NCI-H2107 treated with DMSO at 0.1 percent for 48 hours (cell line): Measurements from ENCODE around the gene PAX5.

Experiments used
- DNase-seq: peaks from one replicate; lab custom pipeline; 2025; ENCODE audit not compliant: unreplicated experiment; lab: John Stamatoyannopoulos, UW

PAX5 gene

DNA sequence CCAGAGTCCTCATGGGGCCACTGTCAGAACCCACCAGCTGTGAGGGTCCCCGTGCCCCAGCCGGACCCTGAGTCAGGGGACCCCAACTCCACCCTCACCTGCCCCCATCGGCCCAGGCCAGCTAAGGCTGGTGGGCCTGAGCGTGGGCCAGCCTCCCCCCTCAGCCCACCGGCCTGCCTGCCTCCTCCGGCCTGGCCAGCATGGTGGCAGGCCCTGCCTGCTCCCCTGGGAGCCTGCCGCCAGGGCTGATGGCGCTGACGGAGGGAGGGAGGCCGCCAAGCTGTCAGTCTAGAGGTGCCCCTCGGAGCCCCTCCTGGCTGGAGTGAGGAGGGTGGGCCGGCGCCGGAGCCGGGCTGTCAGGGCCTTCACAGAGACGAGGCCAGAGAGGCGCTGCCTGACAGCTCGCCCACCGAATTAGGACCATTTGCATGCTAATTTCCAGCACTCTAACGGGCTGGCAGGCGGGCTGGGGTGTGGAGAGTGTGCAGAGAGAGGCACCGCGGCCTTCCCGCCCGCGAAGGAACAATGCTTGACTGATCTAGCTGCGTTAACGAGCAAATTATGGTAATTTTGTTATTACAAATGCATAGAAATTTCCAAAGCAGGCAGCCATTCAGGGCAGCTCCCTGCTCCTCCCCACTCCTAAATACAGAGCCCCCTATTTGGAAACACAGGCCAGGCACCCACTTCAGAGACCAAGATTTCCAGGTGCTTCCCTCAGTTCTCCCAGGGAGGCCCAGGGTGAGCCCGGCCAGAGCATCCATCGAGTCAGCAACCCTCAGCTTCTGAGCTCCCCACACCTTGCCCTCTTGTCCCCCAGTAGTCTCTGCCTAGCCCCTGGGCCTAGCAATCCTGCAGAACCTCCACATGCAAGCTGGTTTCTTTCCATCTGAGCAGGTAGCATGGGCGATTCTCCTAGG, 169.3 kb downstream of the PAX5 start:
- DNase-seq, result no peak

- DNase-seq, result no peak
These were observed 171.6 kb downstream of the PAX5 start for GRCh38 chr9:36862206-36863145.

DNA sequence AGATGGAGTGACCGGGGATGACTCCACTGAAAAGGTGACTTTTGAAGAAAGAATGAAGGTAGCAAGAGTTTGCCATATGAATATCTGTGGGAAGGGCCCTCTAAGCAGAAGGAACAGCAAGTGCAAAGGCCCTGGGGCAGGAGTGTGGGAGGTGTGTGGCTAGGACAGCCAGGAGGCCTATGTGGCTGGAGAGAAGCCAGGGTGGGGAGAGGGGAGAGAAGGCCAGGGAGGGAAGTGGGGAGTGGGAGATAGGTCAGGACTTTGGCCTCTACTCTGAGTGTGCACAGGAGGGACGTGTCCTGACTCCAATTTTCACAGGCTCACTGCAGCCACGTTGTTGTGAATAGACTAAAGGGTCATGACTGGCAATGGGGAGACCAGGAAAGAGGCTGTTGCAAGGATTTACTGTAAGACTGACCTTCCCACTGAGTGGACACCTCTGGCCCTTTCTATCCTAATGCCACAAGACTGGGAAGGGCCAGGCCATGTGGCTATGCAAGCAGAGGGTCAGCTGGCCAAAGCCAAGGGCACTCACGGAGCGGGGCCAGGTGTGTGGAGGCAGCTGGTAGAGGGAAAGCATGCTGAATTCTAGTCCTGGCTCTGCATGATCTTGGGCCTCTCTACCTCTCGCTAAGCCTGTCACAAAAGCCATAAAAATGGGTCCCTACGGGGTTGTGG, 172.4 kb downstream of the PAX5 start:
- DNase-seq, result no peak

DNA sequence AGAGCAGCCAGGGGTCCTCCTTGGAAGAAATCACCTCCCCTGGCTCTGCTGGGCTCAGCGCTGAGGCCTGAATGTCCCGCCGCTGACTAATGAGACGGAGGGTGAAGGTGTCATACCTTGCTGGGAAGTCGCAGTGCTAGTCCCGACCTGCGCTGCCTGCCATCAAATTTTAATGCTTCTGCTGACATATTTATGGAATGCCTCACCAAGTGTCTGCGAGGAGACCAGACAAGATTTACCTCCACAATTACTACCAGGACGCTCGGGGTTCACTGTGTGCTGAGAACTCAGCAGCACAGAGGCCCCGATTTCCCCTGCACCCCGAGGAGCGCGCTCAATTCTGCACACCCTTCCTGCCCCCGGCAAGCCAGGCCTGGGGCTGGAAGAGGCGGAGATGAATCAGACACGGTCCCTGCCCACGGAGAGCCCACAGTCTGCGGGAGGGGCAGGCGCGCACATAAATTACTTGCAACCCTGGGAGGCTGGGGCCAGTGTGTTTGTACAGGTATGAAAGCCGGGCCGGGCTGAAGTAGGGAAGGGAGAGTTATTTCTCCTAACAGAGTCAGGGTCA, 175.2 kb downstream of the PAX5 start:
- DNase-seq, result no peak

- DNase-seq, result no peak
These were observed 178.4 kb downstream of the PAX5 start for GRCh38 chr9:36855448-36856315.

- no peak for DNase-seq
These were observed 179.3 kb downstream of the PAX5 start for GRCh38 chr9:36854751-36855150.

GRCh38 chr9:36854034-36854433, 180.0 kb downstream of the PAX5 start:
- no peak for DNase-seq

DNA sequence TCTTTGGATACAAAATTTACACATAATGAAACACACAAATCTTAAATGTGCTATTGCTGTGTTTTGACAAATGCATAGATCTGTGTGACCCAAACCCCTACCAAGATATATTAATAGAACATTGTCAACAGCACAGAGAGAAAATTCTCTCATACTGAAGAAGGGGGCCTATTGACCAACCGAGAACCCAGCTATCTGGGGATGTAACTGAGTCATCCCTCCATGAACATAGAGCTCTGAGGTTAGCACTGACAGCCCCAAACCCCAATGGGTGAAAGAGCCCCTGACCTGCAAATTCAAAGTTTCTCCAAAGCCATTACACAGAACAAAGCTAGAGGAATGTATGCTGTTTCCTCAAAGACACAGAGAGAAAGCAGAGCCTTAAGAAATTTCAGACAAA, 180.8 kb downstream of the PAX5 start:
- no peak for DNase-seq

- no peak for DNase-seq
These were observed 184.1 kb downstream of the PAX5 start for GRCh38 chr9:36849943-36850342.

DNA sequence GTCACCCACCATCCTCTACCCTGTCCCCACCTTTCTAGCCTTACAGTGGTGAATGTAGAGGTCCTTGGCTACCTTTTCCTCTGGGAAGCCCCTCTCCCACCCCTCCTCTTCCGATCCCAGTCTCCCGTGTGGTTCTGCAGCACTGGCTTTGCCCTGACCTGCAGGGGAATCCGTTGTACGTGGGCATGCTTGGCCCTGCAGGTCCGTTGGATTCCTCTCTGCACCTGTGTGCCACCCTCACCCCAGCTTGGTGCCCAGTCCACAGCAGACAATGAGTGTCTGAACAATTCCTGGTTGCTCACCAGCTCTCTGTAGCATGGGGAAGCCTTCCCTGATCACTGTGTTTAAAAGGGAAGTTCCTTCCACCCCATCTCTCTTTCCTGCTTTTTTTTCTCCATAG, 185.1 kb downstream of the PAX5 start:
- no peak for DNase-seq

- peak; percentile 80 for DNase-seq
These were observed 186.0 kb downstream of the PAX5 start for GRCh38 chr9:36847781-36848673.

DNA sequence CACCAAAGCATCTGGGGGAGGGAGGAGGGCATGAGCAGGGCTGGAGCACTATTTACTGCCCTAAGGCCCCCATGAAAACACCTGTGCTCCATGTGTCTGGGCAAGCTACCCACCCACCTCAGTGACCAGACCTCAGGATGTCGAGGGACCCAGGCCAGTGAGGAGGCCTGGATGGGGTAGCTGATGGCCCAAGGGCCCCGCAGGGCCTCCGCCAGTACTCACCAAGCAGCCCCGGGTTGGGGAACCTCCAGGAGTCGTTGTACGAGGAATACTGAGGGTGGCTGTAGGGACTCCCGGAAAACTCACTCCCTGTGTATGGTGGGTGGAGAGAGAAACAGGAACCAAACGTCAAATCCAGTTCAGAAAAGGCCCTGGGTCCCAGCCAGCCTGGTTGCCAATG, 187.4 kb downstream of the PAX5 start:
- no peak for DNase-seq

DNA sequence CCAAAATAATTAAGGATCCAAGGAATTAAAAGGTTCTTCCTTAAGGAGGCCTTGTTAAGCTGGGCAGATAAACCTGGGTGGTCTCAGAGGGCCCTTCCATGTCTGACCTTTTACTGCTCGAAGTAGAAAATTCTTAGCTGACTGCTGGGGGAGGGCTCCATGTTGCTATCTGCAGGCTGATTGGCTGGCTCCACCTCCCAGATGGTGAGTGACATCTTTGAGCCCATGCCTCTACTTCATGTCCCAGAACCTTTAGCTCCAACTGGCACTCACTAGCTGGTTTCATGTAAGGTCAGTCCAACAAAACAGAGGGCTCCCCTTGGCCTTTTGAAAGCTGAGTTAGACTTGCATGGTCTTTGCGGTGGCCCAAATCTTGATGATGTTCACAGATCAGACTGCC, 188.2 kb downstream of the PAX5 start:
- no peak for DNase-seq

- no peak for DNase-seq
These were observed 189.1 kb downstream of the PAX5 start for GRCh38 chr9:36844961-36845360.

DNA sequence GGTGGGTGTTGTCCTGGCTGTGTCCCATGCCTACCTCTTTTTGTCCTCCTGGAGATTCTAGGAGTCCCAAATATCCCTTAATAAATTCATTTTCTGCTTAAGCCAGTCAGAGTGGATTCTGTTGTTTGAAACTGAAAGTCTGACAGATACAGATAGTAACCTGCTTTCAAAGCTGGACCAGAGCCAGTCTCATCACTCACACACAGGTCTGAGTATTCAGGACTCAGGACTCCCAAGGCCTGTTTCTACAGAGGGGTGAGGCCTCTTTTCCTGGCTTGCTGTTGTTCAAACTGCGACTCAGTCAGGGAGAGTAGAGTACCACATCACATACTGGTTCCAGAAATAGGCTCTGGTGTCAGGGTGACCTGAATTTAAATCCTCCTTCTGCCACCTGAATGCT, 190.1 kb downstream of the PAX5 start:
- DNase-seq, result no peak

- no peak for DNase-seq
These were observed 191.2 kb downstream of the PAX5 start for GRCh38 chr9:36842560-36843530.

DNA sequence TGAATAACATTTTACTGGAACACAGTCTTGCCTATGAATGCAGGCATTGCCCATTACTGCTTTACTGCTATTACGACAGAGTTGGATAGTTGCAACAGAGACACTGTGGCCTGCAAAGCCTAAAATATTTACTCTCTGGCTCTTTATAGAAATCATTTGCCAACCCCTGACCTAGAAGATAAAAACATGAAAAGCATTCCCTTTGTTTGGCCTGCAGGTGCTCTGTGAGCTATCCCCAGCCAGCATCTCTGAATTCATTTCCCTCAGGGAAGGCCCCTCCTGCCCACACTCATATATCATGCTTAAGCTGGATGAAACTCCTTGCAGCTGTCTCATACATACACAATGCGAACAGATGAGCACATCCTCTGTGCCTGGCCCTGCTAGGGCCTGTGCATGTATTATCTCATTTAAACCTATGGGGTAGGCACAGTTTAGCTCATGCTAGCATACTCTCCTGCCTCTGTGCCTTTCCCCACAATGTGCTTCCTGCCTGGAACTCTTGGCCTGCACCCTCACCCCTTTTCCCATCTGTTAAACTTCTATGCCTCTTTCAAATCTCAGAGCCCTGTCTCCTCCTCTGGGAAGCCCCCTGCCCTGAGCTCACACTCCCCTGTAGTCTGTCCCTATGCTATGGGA, 193.1 kb downstream of the PAX5 start:
- DNase-seq, result peak; percentile 6
